ENCODE data around the gene IQCM.
"Not testable (repeated sequence)": the region's sequence is repeated elsewhere in the genome, so short reads cannot be mapped to it uniquely, and the experiment has no call there.

IQCM gene

GRCh38 chr4:149468669-149469068, 347.0 kb downstream of the IQCM start:
- DNase-seq (ENCODE audit: low read depth in 3 of 3) = not testable (repeated sequence)

- no peak for DNase-seq (ENCODE audit: low read depth in 3 of 3)
Observed at GRCh38 chr4:149466446-149466845, 349.2 kb downstream of the IQCM start.

GRCh38 chr4:149465955-149466354, 349.7 kb downstream of the IQCM start:
- no peak for DNase-seq (ENCODE audit: low read depth in 3 of 3)

- no peak for DNase-seq (ENCODE audit: low read depth in 3 of 3)
Observed at GRCh38 chr4:149443537-149443936, 372.1 kb downstream of the IQCM start.

GRCh38 chr4:149441338-149441737, 374.3 kb downstream of the IQCM start:
- DNase-seq (ENCODE audit: low read depth in 3 of 3) = no peak

- no peak for DNase-seq (ENCODE audit: low read depth in 3 of 3)
Observed at GRCh38 chr4:149426461-149426860, 389.2 kb downstream of the IQCM start.

GRCh38 chr4:149409555-149409962, 406.1 kb downstream of the IQCM start:
- DNase-seq (ENCODE audit: low read depth in 3 of 3) = no peak

- no peak for DNase-seq (ENCODE audit: low read depth in 3 of 3)
Observed at GRCh38 chr4:149409146-149409545, 406.5 kb downstream of the IQCM start.

GRCh38 chr4:149404143-149404542, 411.5 kb downstream of the IQCM start:
- no peak for DNase-seq (ENCODE audit: low read depth in 3 of 3)

- no peak for DNase-seq (ENCODE audit: low read depth in 3 of 3)
Observed at GRCh38 chr4:149403081-149403480, 412.6 kb downstream of the IQCM start.

GRCh38 chr4:149398993-149399392, 416.6 kb downstream of the IQCM start:
- DNase-seq (ENCODE audit: low read depth in 3 of 3) = no peak

GRCh38 chr4:149370785-149371420, 444.7 kb downstream of the IQCM start:
- DNase-seq (ENCODE audit: low read depth in 3 of 3) = no peak

- DNase-seq (ENCODE audit: low read depth in 3 of 3) = no peak
Observed at GRCh38 chr4:149370002-149370401, 445.6 kb downstream of the IQCM start.

- no peak for DNase-seq (ENCODE audit: low read depth in 3 of 3)
Observed at GRCh38 chr4:149353241-149353640, 462.4 kb downstream of the IQCM start.

GRCh38 chr4:149349541-149349940, 466.1 kb downstream of the IQCM start:
- DNase-seq (ENCODE audit: low read depth in 3 of 3) = no peak

GRCh38 chr4:149347139-149347538, 468.5 kb downstream of the IQCM start:
- no peak for DNase-seq (ENCODE audit: low read depth in 3 of 3)

- DNase-seq (ENCODE audit: low read depth in 3 of 3) = no peak
Observed at GRCh38 chr4:149345424-149345823, 470.2 kb downstream of the IQCM start.

GRCh38 chr4:149344436-149344835, 471.2 kb downstream of the IQCM start:
- no peak for DNase-seq (ENCODE audit: low read depth in 3 of 3)

- DNase-seq (ENCODE audit: low read depth in 3 of 3) = no peak
Observed at GRCh38 chr4:149343614-149344013, 472.0 kb downstream of the IQCM start.

- not testable (repeated sequence) for DNase-seq (ENCODE audit: low read depth in 3 of 3)
Observed at GRCh38 chr4:149341117-149341516, 474.5 kb downstream of the IQCM start.

GRCh38 chr4:149328161-149328560, 487.5 kb downstream of the IQCM start:
- DNase-seq (ENCODE audit: low read depth in 3 of 3) = no peak

- DNase-seq (ENCODE audit: low read depth in 3 of 3) = no peak
Observed at GRCh38 chr4:149322203-149322602, 493.4 kb downstream of the IQCM start.

- DNase-seq (ENCODE audit: low read depth in 3 of 3) = no peak
Observed at GRCh38 chr4:149321438-149321837, 494.2 kb downstream of the IQCM start.

- no peak for DNase-seq (ENCODE audit: low read depth in 3 of 3)
Observed at GRCh38 chr4:149311076-149311475, 504.6 kb downstream of the IQCM start.

Data from stimulated activated CD4-positive, alpha-beta T cell treated with anti-CD3 and anti-CD28 coated beads, TNF-alpha, amount 100 ng/mL, for 24 hours (primary cell).